ENCODE measurements around the gene APOBR.
A peak's percentile ranks its signal among the peaks of the same experiment; 100 is the strongest.
"Not testable (repeated sequence)": the region's sequence is repeated elsewhere in the genome, so short reads cannot be mapped to it uniquely, and the experiment has no call there.

The APOBR gene

GRCh38 chr16:28499854-28500253 lies 5.4 kb downstream of the APOBR start:
- no peak for DNase-seq (ENCODE audit: low read depth)

GRCh38 chr16:28500476-28501180 lies 6.2 kb downstream of the APOBR start:
- not testable (repeated sequence) for DNase-seq (ENCODE audit: low read depth)

GRCh38 chr16:28501258-28502232 lies 7.1 kb downstream of the APOBR start:
- no peak for DNase-seq (ENCODE audit: low read depth)

- no peak for DNase-seq (ENCODE audit: low read depth)
Measured at GRCh38 chr16:28502290-28502689, 7.8 kb downstream of the APOBR start.

GRCh38 chr16:28503470-28504259 lies 9.2 kb downstream of the APOBR start:
- DNase-seq (ENCODE audit: low read depth), result peak; percentile 10

GRCh38 chr16:28504707-28505404 lies 10.4 kb downstream of the APOBR start:
- DNase-seq (ENCODE audit: low read depth), result no peak

GRCh38 chr16:28505489-28506137 lies 11.2 kb downstream of the APOBR start:
- no peak for DNase-seq (ENCODE audit: low read depth)

- no peak for DNase-seq (ENCODE audit: low read depth)
Measured at GRCh38 chr16:28511031-28511430, 16.6 kb downstream of the APOBR start.

GRCh38 chr16:28511801-28512789 lies 17.7 kb downstream of the APOBR start:
- no peak for DNase-seq (ENCODE audit: low read depth)

GRCh38 chr16:28513484-28514181 lies 19.2 kb downstream of the APOBR start:
- no peak for DNase-seq (ENCODE audit: low read depth)

- no peak for DNase-seq (ENCODE audit: low read depth)
Measured at GRCh38 chr16:28514246-28514645, 19.8 kb downstream of the APOBR start.

GRCh38 chr16:28520672-28521071 lies 26.2 kb downstream of the APOBR start:
- DNase-seq (ENCODE audit: low read depth), result no peak

GRCh38 chr16:28521436-28521835 lies 27.0 kb downstream of the APOBR start:
- DNase-seq (ENCODE audit: low read depth), result no peak

- no peak for DNase-seq (ENCODE audit: low read depth)
Measured at GRCh38 chr16:28522792-28523191, 28.3 kb downstream of the APOBR start.

- DNase-seq (ENCODE audit: low read depth), result no peak
Measured at GRCh38 chr16:28524681-28525171, 30.3 kb downstream of the APOBR start.

- DNase-seq (ENCODE audit: low read depth), result no peak
Measured at GRCh38 chr16:28526201-28527099, 32.0 kb downstream of the APOBR start.

GRCh38 chr16:28527100-28527785 lies 32.8 kb downstream of the APOBR start:
- not testable (repeated sequence) for DNase-seq (ENCODE audit: low read depth)

Data from amniotic epithelial cell (primary cell).